ENCODE data around the gene DNAJB12.

Gene DNAJB12

DNA sequence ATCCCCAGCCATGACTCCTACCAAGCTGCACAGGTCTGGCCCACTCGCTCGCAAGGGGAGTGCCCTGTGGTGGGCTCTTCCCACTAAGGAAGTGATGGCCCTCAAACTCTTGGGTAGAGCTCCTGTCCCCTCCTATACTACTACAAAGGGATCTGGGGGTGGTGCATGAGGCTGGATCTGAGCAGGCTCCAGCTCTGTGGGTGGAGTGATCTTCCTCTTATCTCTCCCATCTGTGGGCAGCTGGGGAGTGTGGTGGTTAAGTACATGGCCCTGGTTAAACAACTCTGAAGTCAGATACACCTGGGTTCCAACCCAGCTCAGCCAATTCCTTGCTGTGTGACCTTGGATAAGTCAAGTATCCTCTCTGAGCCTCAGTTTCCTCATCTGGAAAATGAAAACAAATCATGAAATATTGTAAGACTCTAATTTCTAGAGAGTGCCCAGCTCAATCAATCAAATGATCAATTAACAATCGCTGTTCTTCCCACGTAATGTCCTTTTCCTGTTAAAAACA is 63.6 kb downstream of the DNAJB12 start:
- DNase-seq (ENCODE audit: low read depth): no peak

DNA sequence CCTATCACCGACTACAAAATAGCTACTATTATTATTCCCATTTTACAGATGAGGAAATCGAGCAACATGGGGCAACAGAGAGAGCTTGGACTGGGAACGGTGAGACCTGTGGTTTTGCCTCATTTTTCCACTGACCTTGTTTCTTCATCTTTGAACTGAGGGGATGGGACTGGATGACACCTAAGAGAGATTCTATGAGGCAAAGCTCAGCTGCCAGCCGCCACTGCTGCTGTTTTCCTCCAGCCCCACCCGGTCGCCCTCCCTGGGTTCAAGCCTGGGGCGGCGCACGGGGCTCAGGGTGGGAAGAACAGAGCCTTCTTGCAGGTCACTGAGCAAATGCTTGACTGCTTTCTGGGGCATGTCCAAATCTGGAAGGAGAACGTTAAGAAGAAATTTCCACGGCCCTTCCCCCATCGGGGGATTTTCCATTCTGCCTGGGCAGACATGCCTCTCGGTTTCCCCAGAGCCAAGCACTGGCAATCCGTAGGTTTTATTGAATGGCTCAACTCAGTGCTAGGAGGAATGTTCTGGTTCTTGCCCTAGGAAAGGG is 68.7 kb downstream of the DNAJB12 start:
- no peak for DNase-seq (ENCODE audit: low read depth)

DNA sequence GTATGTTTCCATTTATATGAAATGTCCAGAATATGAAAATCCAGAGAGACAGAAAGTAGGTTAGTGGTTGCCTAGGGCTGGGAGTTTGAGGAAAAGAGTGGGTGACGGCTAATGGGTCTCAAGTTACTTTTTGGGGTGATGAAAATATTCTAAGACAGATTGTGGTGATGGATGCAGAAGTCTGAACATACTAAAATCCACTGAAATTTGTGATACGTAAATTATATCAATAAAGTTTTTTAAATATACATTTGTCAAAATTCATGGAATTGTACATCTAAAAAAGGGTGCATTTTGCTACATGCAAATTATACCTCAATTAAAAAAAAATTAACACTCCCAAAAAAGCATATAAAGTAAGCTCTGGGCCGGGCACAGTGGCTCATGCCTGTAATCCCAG is 71.6 kb downstream of the DNAJB12 start:
- no peak for DNase-seq (ENCODE audit: low read depth)
